Skeletal muscle tissue (tissue), 4 donors: Measurements from ENCODE around the gene SYNRG. TPM values are rescaled to one million over a fixed set of nuclear protein-coding genes. Genes with fewer than 3 reads are reported as not detected.

Experiments used
- H3K27ac ChIP-seq: one replicate; pipeline ENCODE4 v1.7.0; 2013; ENCODE audit warnings: mild to moderate bottlenecking, low read depth, low read length, inconsistent platforms
- H3K27me3 ChIP-seq, 3 donors: one replicate each; pipeline ENCODE4 v1.7.0; 2013; ENCODE audit warnings: low read length in 3 of 3; ENCODE audit not compliant: control insufficient read depth in 3 of 3, insufficient read depth in 3 of 3
- H3K36me3 ChIP-seq, 3 donors: one replicate each; pipeline ENCODE4 v1.7.0; 2013; ENCODE audit warnings: low read length in 3 of 3; ENCODE audit not compliant: control insufficient read depth in 3 of 3, insufficient read depth in 3 of 3
- H3K4me1 ChIP-seq, 3 donors: one replicate each; pipeline ENCODE4 v1.7.0; 2013; ENCODE audit warnings: low read length in 3 of 3, mild to moderate bottlenecking in 3 of 3; ENCODE audit not compliant: control insufficient read depth in 3 of 3, insufficient read depth in 3 of 3
- H3K4me3 ChIP-seq, 3 donors: one replicate each; pipeline ENCODE4 v1.7.0; 2013; ENCODE audit warnings: low read length in 3 of 3
- H3K9ac ChIP-seq, 3 donors: one replicate each; pipeline ENCODE4 v1.7.0; 2013; ENCODE audit warnings: low read length in 3 of 3, mild to moderate bottlenecking in 3 of 3, moderate library complexity in 2 of 3, low read depth in 1 of 3
- H3K9me3 ChIP-seq, 3 donors: one replicate each; pipeline ENCODE4 v1.7.0; 2013; ENCODE audit warnings: low read length in 3 of 3; ENCODE audit not compliant: control insufficient read depth in 3 of 3
- total RNA-seq: library from RNA; depleted of rRNA; stranded (reverse); fragments of >200 nt; gene quantifications from one replicate; pipeline ENCODE4 v1.2.3, GENCODE V29; 2014
- donor health status: Osteomylitis.

The SYNRG gene
- total RNA-seq, 1 donor from 2014 or later = 29.2 TPM

GRCh38 chr17:37485938-37486570 lies 123.2 kb downstream of the SYNRG start:
- Histone ChIP-seq H3K4me1 (peaks cover 26 to 33% (median 29%) of the 10 kb centered on the region in 3 donors), H3K27ac (no peak overlapping the region), H3K36me3 (no peaks in the 10 kb centered on the region), H3K27me3 (no peaks in the 10 kb centered on the region), H3K9me3 (no peaks in the 10 kb centered on the region), H3K9ac (no peak overlapping the region), H3K4me3 (no peak overlapping the region)

GRCh38 chr17:37483311-37484039 lies 125.7 kb downstream of the SYNRG start:
- H3K9me3 ChIP-seq = no peaks in the 10 kb centered on the region
- H3K27me3 ChIP-seq = no peaks in the 10 kb centered on the region
- peaks cover 3 to 7% (median 3%) of the 10 kb centered on the region in 3 donors for H3K36me3 ChIP-seq
- H3K4me3 ChIP-seq = no peak overlapping the region
- no peak overlapping the region for H3K27ac ChIP-seq
- H3K9ac ChIP-seq = no peak overlapping the region
- peaks cover 12 to 17% (median 15%) of the 10 kb centered on the region in 3 donors for H3K4me1 ChIP-seq

GRCh38 chr17:37481001-37481665 lies 128.1 kb downstream of the SYNRG start:
- no peak overlapping the region for H3K4me3 ChIP-seq
- no peak overlapping the region for H3K27ac ChIP-seq
- no peaks in the 10 kb centered on the region for H3K27me3 ChIP-seq
- H3K9ac ChIP-seq = no peak overlapping the region
- H3K9me3 ChIP-seq = no peaks in the 10 kb centered on the region
- peaks cover 6 to 25% (median 15%) of the 10 kb centered on the region in 3 donors for H3K36me3 ChIP-seq
- H3K4me1 ChIP-seq = peaks cover 13 to 15% (median 15%) of the 10 kb centered on the region in 3 donors

GRCh38 chr17:37480427-37480826 lies 128.8 kb downstream of the SYNRG start:
- Histone ChIP-seq H3K36me3 (peaks cover 6 to 32% (median 18%) of the 10 kb centered on the region in 3 donors), H3K9me3 (no peaks in the 10 kb centered on the region), H3K27ac (no peak overlapping the region), H3K27me3 (no peaks in the 10 kb centered on the region), H3K4me1 (peaks cover 18 to 22% (median 18%) of the 10 kb centered on the region in 3 donors), H3K4me3 (no peak overlapping the region), H3K9ac (no peak overlapping the region)

GRCh38 chr17:37479025-37479424 lies 130.2 kb downstream of the SYNRG start:
- Histone ChIP-seq H3K4me3 (no peak overlapping the region), H3K27ac (no peak overlapping the region), H3K9ac (no peak overlapping the region), H3K36me3 (peaks cover 10 to 38% (median 25%) of the 10 kb centered on the region in 3 donors), H3K9me3 (no peaks in the 10 kb centered on the region), H3K27me3 (no peaks in the 10 kb centered on the region), H3K4me1 (peaks cover 18 to 23% (median 18%) of the 10 kb centered on the region in 3 donors)

GRCh38 chr17:37478187-37478586 lies 131.0 kb downstream of the SYNRG start:
- Histone ChIP-seq H3K36me3 (peaks cover 16 to 46% (median 32%) of the 10 kb centered on the region in 3 donors), H3K4me1 (peaks cover 11 to 20% (median 13%) of the 10 kb centered on the region in 3 donors), H3K4me3 (no peak overlapping the region), H3K27ac (no peak overlapping the region), H3K27me3 (no peaks in the 10 kb centered on the region), H3K9ac (no peak overlapping the region), H3K9me3 (no peaks in the 10 kb centered on the region)

- Histone ChIP-seq H3K27me3 (no peaks in the 10 kb centered on the region), H3K4me3 (no peak overlapping the region), H3K9ac (peak overlapping the region in 1 of 3 donors; percentile 20), H3K36me3 (peaks cover 20 to 48% (median 32%) of the 10 kb centered on the region in 3 donors), H3K4me1 (peaks cover 6 to 17% (median 8%) of the 10 kb centered on the region in 3 donors), H3K27ac (no peak overlapping the region), H3K9me3 (no peaks in the 10 kb centered on the region)
These were observed 132.6 kb downstream of the SYNRG start for GRCh38 chr17:37476431-37477120.

- Histone ChIP-seq H3K36me3 (peaks cover 23 to 52% (median 36%) of the 10 kb centered on the region in 3 donors), H3K4me1 (peaks cover 6 to 17% (median 8%) of the 10 kb centered on the region in 3 donors), H3K9me3 (no peaks in the 10 kb centered on the region), H3K27ac (no peak overlapping the region), H3K27me3 (no peaks in the 10 kb centered on the region), H3K4me3 (no peak overlapping the region), H3K9ac (peak overlapping the region in 1 of 3 donors; percentile 20)
These were observed 133.3 kb downstream of the SYNRG start for GRCh38 chr17:37475731-37476420.

GRCh38 chr17:37470181-37470580 lies 139.0 kb downstream of the SYNRG start:
- no peaks in the 10 kb centered on the region for H3K9me3 ChIP-seq

More at GRCh38 chr17:37470181-37470580, 139.0 kb downstream of the SYNRG start:
- no peak overlapping the region for H3K9ac ChIP-seq
- H3K27me3 ChIP-seq = no peaks in the 10 kb centered on the region
- H3K4me1 ChIP-seq = no peaks in the 10 kb centered on the region
- H3K36me3 ChIP-seq = peaks cover 26 to 66% (median 53%) of the 10 kb centered on the region in 3 donors
- H3K4me3 ChIP-seq = no peak overlapping the region
- no peak overlapping the region for H3K27ac ChIP-seq
